GM12875 (cell line): ENCODE results near the gene LRRN2.

ENCODE experiments used
- H3K4me3 ChIP-seq: one replicate; pipeline ENCODE4 v1.5.1; 2011; ENCODE audit warnings: low read depth, low read length, control low read depth
- TF ChIP-seq, protein P1 (sequence below): IDR thresholded peaks from 2 replicates; pipeline ENCODE4 v1.5.1; 2011; ENCODE audit warnings: low read depth, mild to moderate bottlenecking, control low read depth, inconsistent platforms, low read length, moderate library complexity, borderline replicate concordance; ENCODE audit not compliant: insufficient read depth

LRRN2 gene

GRCh38 chr1:204723131-204723787 is 37.7 kb upstream of the LRRN2 start:
- TF ChIP-seq, protein P1, sequence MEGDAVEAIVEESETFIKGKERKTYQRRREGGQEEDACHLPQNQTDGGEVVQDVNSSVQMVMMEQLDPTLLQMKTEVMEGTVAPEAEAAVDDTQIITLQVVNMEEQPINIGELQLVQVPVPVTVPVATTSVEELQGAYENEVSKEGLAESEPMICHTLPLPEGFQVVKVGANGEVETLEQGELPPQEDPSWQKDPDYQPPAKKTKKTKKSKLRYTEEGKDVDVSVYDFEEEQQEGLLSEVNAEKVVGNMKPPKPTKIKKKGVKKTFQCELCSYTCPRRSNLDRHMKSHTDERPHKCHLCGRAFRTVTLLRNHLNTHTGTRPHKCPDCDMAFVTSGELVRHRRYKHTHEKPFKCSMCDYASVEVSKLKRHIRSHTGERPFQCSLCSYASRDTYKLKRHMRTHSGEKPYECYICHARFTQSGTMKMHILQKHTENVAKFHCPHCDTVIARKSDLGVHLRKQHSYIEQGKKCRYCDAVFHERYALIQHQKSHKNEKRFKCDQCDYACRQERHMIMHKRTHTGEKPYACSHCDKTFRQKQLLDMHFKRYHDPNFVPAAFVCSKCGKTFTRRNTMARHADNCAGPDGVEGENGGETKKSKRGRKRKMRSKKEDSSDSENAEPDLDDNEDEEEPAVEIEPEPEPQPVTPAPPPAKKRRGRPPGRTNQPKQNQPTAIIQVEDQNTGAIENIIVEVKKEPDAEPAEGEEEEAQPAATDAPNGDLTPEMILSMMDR, result no peak
- H3K4me3 ChIP-seq, result no peak overlapping the region

- no peak overlapping the region for H3K4me3 ChIP-seq
- TF ChIP-seq, protein P1, result no peak
These were observed 36.0 kb upstream of the LRRN2 start for GRCh38 chr1:204721373-204722055.

DNA sequence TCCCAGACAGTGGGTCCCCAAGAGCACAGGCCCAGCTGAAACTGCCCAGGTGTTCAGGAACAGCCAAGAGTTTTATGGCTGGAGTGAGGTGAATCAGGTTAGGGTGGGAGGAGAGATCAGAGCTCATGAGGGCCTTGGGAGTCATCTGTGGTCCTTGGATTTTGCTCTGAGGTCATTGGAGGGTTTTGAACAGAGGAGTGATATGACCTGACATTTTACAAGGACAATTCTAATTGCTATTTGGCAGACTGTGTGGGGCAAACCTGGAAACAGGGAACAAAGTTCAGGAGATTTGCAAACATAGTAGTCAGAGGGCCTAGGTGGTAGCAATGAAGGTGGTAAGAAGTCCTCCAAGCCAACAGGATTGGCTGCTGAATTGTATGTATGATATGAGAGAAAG is 31.1 kb upstream of the LRRN2 start:
- TF ChIP-seq, protein P1, result no peak
- no peak overlapping the region for H3K4me3 ChIP-seq

GRCh38 chr1:204714861-204715511 is 29.4 kb upstream of the LRRN2 start:
- TF ChIP-seq, protein P1, result peak; percentile 27; the same call in 1 of the 2 replicates
- H3K4me3 ChIP-seq, result no peak overlapping the region

DNA sequence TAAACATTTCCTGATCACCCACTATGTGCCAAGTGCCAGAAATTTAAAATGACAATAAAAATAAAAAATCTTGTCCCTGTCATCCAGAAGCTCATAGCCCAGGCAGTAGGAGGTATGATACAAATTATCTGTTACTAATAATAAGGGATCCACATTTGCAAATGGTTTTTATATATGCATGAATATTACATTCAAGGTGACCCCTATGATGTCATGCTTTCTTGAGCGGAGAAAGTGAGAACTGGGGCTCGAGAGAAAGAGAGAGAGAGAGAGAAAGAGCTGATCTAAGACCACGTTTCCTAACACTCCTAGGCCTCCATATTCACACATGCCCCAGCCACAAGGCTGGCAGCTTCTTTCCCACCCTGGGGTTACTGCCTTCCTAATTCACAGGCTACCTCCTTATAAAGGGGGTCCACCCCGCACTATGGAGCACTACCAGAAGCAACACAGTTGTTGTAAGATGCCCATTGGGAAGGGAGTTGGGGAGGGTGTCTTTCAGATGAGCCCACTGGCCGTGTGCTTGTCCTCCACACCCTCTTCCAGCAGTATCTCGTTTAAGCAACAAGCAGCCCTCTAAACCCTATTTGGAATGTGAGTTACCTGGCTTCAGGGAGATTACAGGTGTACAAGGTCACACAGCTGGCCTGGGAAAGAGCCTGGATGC is 28.8 kb upstream of the LRRN2 start:
- H3K4me3 ChIP-seq, result no peak overlapping the region
- TF ChIP-seq, protein P1, result no peak

DNA sequence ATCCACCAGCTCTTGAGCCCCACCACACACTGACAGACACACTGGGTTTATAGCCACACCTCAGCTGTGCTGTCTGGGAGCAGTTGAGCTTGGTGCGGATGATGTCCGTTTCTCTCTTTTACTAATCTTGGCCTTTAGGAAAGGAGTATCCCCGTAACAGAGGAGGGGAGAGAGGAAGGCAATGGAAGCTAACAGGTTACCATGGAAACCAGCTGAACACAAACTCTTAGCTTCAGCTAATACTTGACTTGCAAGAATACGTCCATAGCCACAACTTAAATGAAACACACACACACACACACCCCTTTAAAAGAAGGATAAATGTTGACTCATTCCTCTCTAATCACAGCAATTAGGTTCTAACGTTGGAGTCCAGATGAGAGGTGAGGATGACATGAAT is 28.0 kb upstream of the LRRN2 start:
- TF ChIP-seq, protein P1, result no peak
- H3K4me3 ChIP-seq, result no peak overlapping the region
